ENCODE measurements around the gene GOPC.

DNA sequence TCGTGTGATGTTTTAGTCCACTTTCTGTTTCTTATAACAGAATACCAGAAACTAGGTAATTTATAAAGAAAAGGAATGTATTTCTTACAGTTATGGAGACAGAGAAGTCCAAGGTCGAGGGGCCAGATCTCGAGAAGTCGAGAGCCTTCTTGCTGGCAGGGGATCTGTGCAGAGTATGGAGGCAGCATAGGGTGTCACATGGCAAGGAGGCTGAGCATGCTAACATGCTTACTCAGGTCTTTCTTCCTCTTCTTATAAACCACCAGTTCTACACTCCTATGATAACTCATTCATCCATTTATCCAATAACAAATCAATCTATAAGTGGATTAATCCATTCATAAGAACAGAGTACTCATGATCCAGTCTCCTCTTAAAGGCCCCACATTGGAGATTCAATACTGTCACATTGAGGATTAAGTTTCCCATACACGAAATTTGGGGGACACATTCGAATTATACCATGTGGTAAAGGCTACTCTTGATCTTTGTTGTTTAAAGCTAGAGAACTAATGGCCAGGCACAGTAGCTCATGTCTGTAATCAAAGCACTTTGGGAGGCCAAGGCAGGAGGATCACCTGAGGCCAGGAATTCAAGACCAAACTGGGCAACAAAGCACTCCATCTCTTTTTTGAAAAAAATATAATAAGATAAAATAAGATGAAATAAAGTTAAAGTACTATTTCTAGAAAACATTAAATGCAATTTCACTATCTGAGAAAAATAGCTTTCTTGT is 2.1 kb downstream of the GOPC start:
- TF ChIP-seq, protein P1, sequence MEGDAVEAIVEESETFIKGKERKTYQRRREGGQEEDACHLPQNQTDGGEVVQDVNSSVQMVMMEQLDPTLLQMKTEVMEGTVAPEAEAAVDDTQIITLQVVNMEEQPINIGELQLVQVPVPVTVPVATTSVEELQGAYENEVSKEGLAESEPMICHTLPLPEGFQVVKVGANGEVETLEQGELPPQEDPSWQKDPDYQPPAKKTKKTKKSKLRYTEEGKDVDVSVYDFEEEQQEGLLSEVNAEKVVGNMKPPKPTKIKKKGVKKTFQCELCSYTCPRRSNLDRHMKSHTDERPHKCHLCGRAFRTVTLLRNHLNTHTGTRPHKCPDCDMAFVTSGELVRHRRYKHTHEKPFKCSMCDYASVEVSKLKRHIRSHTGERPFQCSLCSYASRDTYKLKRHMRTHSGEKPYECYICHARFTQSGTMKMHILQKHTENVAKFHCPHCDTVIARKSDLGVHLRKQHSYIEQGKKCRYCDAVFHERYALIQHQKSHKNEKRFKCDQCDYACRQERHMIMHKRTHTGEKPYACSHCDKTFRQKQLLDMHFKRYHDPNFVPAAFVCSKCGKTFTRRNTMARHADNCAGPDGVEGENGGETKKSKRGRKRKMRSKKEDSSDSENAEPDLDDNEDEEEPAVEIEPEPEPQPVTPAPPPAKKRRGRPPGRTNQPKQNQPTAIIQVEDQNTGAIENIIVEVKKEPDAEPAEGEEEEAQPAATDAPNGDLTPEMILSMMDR (IDR thresholded peaks at IDR 0.05) = no peak
- no peak for TF ChIP-seq POLR2A (IDR thresholded peaks at IDR 0.05)

Measured in breast epithelium (tissue), 3 donors.